ENCODE results near the gene DCC.

Gene DCC

GRCh38 chr18:52963481-52963880, 623.5 kb downstream of the DCC start:
- Histone ChIP-seq H3K9ac (ENCODE audit: low read length) (no peak overlapping the region), H3K27me3 (replicated peaks; ENCODE audit: insufficient read depth, low read length) (no peaks in the 10 kb centered on the region), H3K9me3 (replicated peaks; ENCODE audit: insufficient read depth, low read length) (no peaks in the 10 kb centered on the region), H2AFZ (ENCODE audit: low read length) (no peak overlapping the region), H3K4me3 (ENCODE audit: low read length) (no peak overlapping the region), H3K27ac (ENCODE audit: low read length) (no peak overlapping the region), H3K36me3 (replicated peaks; ENCODE audit: insufficient read depth, low read length) (no peaks in the 10 kb centered on the region), H3K9me2 (replicated peaks; ENCODE audit: insufficient read depth, low read length) (no peaks in the 10 kb centered on the region), H3F3A (ENCODE audit: insufficient read depth, low read length) (no peaks in the 10 kb centered on the region), H3K4me1 (ENCODE audit: low read length) (no peaks in the 10 kb centered on the region), H3K79me2 (ENCODE audit: low read length) (no peaks in the 10 kb centered on the region), H4K20me1 (ENCODE audit: insufficient read depth, low read length) (no peaks in the 10 kb centered on the region), H3K4me2 (ENCODE audit: low read depth, low read length) (no peak overlapping the region)
- no peak for TF ChIP-seq EZH2phosphoT487 (IDR thresholded peaks at IDR 0.05; ENCODE audit: low read length)
- no peak for TF ChIP-seq CTCF (IDR thresholded peaks at IDR 0.05; ENCODE audit: low read length)
- TF ChIP-seq EZH2 (optimal IDR thresholded peaks at IDR 0.05; ENCODE audit: low read depth, low read length): no peak
- no peak for DNase-seq

GRCh38 chr18:52970686-52971085, 630.7 kb downstream of the DCC start:
- no peaks in the 10 kb centered on the region for H3F3A ChIP-seq (ENCODE audit: insufficient read depth, low read length)
- H4K20me1 ChIP-seq (ENCODE audit: insufficient read depth, low read length): no peaks in the 10 kb centered on the region
- no peak for DNase-seq
- H3K27me3 ChIP-seq (replicated peaks; ENCODE audit: insufficient read depth, low read length): no peaks in the 10 kb centered on the region
- no peak overlapping the region for H2AFZ ChIP-seq (ENCODE audit: low read length)
- no peaks in the 10 kb centered on the region for H3K79me2 ChIP-seq (ENCODE audit: low read length)
- no peaks in the 10 kb centered on the region for H3K4me1 ChIP-seq (ENCODE audit: low read length)
- H3K36me3 ChIP-seq (replicated peaks; ENCODE audit: insufficient read depth, low read length): no peaks in the 10 kb centered on the region
- H3K9ac ChIP-seq (ENCODE audit: low read length): no peak overlapping the region
- H3K27ac ChIP-seq (ENCODE audit: low read length): no peak overlapping the region
- TF ChIP-seq CTCF (IDR thresholded peaks at IDR 0.05; ENCODE audit: low read length): no peak
- TF ChIP-seq EZH2 (optimal IDR thresholded peaks at IDR 0.05; ENCODE audit: low read depth, low read length): no peak
- TF ChIP-seq EZH2phosphoT487 (IDR thresholded peaks at IDR 0.05; ENCODE audit: low read length): no peak
- H3K9me3 ChIP-seq (replicated peaks; ENCODE audit: insufficient read depth, low read length): no peaks in the 10 kb centered on the region
- H3K4me3 ChIP-seq (ENCODE audit: low read length): no peak overlapping the region
- no peak overlapping the region for H3K4me2 ChIP-seq (ENCODE audit: low read depth, low read length)
- no peaks in the 10 kb centered on the region for H3K9me2 ChIP-seq (replicated peaks; ENCODE audit: insufficient read depth, low read length)

- no peak overlapping the region for H2AFZ ChIP-seq (ENCODE audit: low read length)
- no peaks in the 10 kb centered on the region for H3K9me3 ChIP-seq (replicated peaks; ENCODE audit: insufficient read depth, low read length)
- no peaks in the 10 kb centered on the region for H3K9me2 ChIP-seq (replicated peaks; ENCODE audit: insufficient read depth, low read length)
- no peaks in the 10 kb centered on the region for H3K27me3 ChIP-seq (replicated peaks; ENCODE audit: insufficient read depth, low read length)
- DNase-seq: no peak
- H3K79me2 ChIP-seq (ENCODE audit: low read length): no peaks in the 10 kb centered on the region
- no peaks in the 10 kb centered on the region for H3F3A ChIP-seq (ENCODE audit: insufficient read depth, low read length)
- no peak overlapping the region for H3K9ac ChIP-seq (ENCODE audit: low read length)
- no peaks in the 10 kb centered on the region for H3K36me3 ChIP-seq (replicated peaks; ENCODE audit: insufficient read depth, low read length)
- H3K4me2 ChIP-seq (ENCODE audit: low read depth, low read length): no peak overlapping the region
- no peaks in the 10 kb centered on the region for H4K20me1 ChIP-seq (ENCODE audit: insufficient read depth, low read length)
- no peaks in the 10 kb centered on the region for H3K4me1 ChIP-seq (ENCODE audit: low read length)
- no peak overlapping the region for H3K27ac ChIP-seq (ENCODE audit: low read length)
- TF ChIP-seq EZH2phosphoT487 (IDR thresholded peaks at IDR 0.05; ENCODE audit: low read length): no peak
- no peak for TF ChIP-seq EZH2 (optimal IDR thresholded peaks at IDR 0.05; ENCODE audit: low read depth, low read length)
- TF ChIP-seq CTCF (IDR thresholded peaks at IDR 0.05; ENCODE audit: low read length): no peak
- H3K4me3 ChIP-seq (ENCODE audit: low read length): no peak overlapping the region
Measured at GRCh38 chr18:52971097-52971496, 631.1 kb downstream of the DCC start.

Measured in MM.1S (cell line).